Coronary artery (tissue), 2 donors: ENCODE measurements around the gene PIP4K2A.

ENCODE experiments used
- DNase-seq: peaks from one replicate; pipeline ENCODE4 v3.0.0-alpha.2; 2017; ENCODE audit warnings: low spot score
- H3K27ac ChIP-seq, 2 donors: fragments of 200-600 bp; sonication (generic); one replicate each; pipeline ENCODE4 v1.5.1; 2016 to 2019
- H3K4me3 ChIP-seq: fragments of 200-600 bp; sonication (generic); 2 replicates; pipeline ENCODE4 v1.5.1; 2016; ENCODE audit warnings: mild to moderate bottlenecking, moderate library complexity
- CTCF ChIP-seq: fragments of 200-600 bp; sonication (generic); IDR thresholded peaks from one replicate; pipeline ENCODE4 v1.5.1; 2019; ENCODE audit warnings: antibody characterized with exemption

PIP4K2A gene

GRCh38 chr10:22644222-22644621 lies 70.2 kb downstream of the PIP4K2A start:
- H3K4me3 ChIP-seq, result no peak overlapping the region
- DNase-seq, result no peak
- no peak overlapping the region for H3K27ac ChIP-seq
- no peak for TF ChIP-seq CTCF

- no peak for TF ChIP-seq CTCF
- no peak overlapping the region for H3K4me3 ChIP-seq
- no peak for DNase-seq
- H3K27ac ChIP-seq, result no peak overlapping the region
Measured at GRCh38 chr10:22643775-22644174, 70.6 kb downstream of the PIP4K2A start.

- no peak for TF ChIP-seq CTCF
- H3K4me3 ChIP-seq, result no peak overlapping the region
- H3K27ac ChIP-seq, result no peak overlapping the region
- DNase-seq, result no peak
Measured at GRCh38 chr10:22643116-22643515, 71.3 kb downstream of the PIP4K2A start.

GRCh38 chr10:22641743-22642142 lies 72.6 kb downstream of the PIP4K2A start:
- DNase-seq, result no peak
- Histone ChIP-seq H3K27ac (no peak overlapping the region), H3K4me3 (no peak overlapping the region)
- TF ChIP-seq CTCF, result no peak

GRCh38 chr10:22640359-22640758 lies 74.0 kb downstream of the PIP4K2A start:
- no peak for TF ChIP-seq CTCF
- Histone ChIP-seq H3K4me3 (no peak overlapping the region), H3K27ac (no peak overlapping the region)
- no peak for DNase-seq

GRCh38 chr10:22638863-22639262 lies 75.5 kb downstream of the PIP4K2A start:
- DNase-seq, result no peak
- Histone ChIP-seq H3K27ac (no peak overlapping the region), H3K4me3 (no peak overlapping the region)
- no peak for TF ChIP-seq CTCF

- Histone ChIP-seq H3K27ac (no peak overlapping the region), H3K4me3 (no peak overlapping the region)
- no peak for DNase-seq
- TF ChIP-seq CTCF, result no peak
Measured at GRCh38 chr10:22637491-22637890, 76.9 kb downstream of the PIP4K2A start.
